HFF-Myc (cell line): ENCODE data around the gene MTA2.
"Not testable (repeated sequence)": the region's sequence is repeated elsewhere in the genome, so short reads cannot be mapped to it uniquely, and the experiment has no call there.

Source experiments
- DNase-seq: peaks from one replicate; pipeline ENCODE4 v3.0.0-alpha.2; 2011; ENCODE audit warnings: low read depth; ENCODE audit errors: extremely low read depth
- H3K4me3 ChIP-seq: replicated peaks from 2 replicates; pipeline ENCODE4 v1.5.1; 2011; ENCODE audit warnings: low read depth, mild to moderate bottlenecking, control low read depth, low read length
- TF ChIP-seq, protein P1 (sequence below): IDR thresholded peaks from 2 replicates; pipeline ENCODE4 v1.5.1; 2012; ENCODE audit warnings: mild to moderate bottlenecking, low read depth, low read length, control low read depth; ENCODE audit errors: missing control alignments

MTA2 gene

DNA sequence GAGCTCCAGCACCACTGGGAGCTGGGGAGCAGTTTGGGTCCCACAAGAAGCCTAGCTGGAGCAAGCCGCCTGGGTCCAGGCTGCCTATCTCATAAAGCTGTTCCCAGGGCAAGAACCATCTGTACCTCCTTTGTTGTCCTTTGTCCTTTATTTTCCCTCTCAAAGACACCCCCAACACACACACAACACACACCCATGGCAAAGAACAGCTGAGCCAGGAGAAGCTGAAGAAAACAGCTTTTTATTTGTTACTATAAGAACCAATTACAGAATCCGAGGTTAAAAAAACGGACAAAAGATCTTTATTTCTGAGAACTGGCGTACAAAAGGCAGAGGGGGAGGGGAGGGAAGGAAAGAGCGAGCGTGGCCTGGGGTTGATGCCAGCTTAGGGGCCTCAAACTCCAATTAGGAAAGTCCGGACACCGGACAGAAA lies 8.7 kb downstream of the MTA2 start:
- DNase-seq: no peak
- H3K4me3 ChIP-seq: no peak overlapping the region
- TF ChIP-seq, protein P1, sequence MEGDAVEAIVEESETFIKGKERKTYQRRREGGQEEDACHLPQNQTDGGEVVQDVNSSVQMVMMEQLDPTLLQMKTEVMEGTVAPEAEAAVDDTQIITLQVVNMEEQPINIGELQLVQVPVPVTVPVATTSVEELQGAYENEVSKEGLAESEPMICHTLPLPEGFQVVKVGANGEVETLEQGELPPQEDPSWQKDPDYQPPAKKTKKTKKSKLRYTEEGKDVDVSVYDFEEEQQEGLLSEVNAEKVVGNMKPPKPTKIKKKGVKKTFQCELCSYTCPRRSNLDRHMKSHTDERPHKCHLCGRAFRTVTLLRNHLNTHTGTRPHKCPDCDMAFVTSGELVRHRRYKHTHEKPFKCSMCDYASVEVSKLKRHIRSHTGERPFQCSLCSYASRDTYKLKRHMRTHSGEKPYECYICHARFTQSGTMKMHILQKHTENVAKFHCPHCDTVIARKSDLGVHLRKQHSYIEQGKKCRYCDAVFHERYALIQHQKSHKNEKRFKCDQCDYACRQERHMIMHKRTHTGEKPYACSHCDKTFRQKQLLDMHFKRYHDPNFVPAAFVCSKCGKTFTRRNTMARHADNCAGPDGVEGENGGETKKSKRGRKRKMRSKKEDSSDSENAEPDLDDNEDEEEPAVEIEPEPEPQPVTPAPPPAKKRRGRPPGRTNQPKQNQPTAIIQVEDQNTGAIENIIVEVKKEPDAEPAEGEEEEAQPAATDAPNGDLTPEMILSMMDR: no peak

DNA sequence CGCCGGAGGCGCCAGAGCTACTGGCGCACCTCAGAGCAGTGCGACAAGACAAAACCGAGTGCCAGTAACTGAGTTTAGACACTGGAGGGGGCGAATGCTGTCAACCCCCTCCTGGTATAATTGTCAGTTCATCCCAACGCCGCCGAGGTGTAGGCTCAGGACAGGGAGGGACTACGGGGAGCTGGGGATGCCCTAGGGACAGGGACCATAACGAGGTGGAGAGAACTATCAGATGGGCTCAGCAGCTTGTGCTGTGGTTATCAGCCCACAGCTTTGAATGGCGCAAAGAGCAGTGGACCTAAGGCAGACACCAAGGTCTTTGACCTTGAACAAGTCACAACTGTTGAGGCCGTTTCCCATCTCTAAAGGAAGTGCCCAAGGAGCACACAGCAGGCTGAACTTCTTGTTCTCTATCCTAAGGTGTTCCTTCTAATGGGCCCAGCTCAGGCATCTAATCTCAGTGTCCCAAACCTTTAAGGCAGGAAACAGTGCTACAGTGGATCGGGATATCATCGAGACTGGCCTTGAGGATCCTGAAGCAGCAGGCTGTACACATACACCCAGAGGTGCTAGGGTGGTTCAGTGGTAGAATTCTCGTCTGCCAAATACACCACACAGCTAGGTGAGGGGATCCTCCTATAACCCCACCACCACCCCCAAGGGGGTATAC lies 9.4 kb downstream of the MTA2 start:
- peak overlapping the region; percentile 94 for H3K4me3 ChIP-seq
- DNase-seq: no peak
- TF ChIP-seq, protein P1: no peak

DNA sequence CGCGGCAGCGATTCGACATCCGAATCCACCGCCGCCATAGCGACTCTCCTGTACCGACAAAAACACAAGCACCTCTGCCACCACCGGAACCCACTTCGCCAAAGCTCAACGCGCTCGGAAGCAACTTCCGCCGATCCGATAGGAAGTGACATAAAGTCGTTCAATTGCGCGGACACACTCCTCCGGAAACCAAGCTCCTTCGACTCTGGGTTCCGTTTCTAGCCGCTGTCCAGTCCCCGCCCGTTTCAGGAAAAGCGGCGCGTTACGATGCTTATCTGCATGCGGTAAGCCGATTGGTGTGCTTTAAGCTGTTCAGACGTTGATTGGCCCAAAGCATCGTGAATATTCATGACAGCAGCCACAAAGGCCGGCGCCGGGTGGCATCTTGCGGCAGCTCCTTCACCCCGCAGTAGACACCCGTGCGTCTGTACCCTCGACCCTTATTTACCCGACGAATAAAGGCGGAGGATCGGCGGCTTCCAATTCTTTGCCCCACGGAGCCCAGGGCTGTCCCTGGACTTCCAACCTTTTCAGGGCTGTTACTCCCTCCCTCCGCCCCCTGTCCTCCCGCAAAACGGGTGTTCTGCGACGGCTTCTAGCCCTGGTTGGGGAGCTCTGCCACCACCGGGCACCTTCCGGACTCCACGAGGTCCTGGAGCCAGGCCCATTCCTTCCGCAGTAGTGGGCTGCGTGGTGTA lies 10.1 kb downstream of the MTA2 start, which contains the start of gene TUT1:
TUT1 (minus strand) TSS at position 76 of the 698 bp plus-strand sequence; CDS start at position 38, 38 bp downstream.
- TF ChIP-seq, protein P1: no peak
- H3K4me3 ChIP-seq: peak within 1 kb of the TSS; percentile 94

DNA sequence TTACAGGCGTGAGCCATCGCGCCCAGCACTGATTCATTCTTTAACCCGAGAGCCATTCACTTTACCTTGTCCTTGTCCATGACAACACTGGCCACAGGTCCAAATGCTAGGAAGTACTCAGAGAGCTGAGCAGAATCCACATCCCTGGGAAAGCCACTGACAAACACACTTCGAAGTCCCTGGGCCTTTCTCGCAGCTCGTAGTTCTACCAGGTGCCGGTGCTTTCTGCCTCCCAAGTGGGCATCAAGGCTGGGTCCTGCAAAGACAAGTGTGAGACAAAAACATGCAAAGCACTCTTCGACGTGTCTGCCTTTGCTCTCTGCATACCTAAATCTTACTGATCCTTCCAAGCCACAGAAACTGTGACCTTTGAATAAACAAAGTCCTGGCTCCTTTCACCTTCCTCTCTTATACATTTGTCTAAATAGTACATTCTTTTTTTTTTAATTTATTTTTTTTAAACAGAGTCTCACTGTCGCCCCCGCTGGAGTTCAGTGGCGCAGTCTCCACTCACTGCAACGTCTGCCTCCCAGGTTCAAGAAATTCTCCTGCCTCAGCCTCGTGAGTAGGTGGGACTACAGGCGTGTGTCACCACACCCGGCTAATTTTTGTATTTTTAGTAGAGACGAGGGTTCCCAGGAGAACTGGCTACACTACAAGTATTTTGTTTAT lies 12.6 kb downstream of the MTA2 start:
- H3K4me3 ChIP-seq: no peak overlapping the region
- TF ChIP-seq, protein P1: peak; percentile 35
- no peak for DNase-seq

More for the DNA sequence above, 10.1 kb downstream of the MTA2 start, which contains the start of gene TUT1:
- peak; percentile 98 for DNase-seq

DNA sequence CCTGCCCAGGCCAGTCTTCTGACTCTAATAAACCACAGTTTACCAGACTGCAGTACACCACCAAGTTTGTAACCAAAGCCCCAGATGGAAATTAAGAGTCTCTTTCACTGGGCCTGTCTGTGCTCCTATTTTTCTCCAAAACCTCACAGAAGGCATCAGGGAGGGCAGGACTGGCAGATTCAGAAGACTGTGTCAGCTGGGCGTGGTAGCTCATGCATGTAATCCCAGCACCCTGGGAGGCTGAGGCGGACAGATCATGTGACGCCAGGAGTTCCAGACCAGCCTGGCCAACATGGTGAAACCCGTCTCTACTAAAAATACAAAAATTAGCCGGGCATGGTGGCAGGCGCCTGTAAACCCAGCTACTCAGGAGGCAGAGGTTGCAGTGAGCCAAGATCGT lies 16.3 kb downstream of the MTA2 start:
- H3K4me3 ChIP-seq, DNase-seq: not testable (repeated sequence)

DNA sequence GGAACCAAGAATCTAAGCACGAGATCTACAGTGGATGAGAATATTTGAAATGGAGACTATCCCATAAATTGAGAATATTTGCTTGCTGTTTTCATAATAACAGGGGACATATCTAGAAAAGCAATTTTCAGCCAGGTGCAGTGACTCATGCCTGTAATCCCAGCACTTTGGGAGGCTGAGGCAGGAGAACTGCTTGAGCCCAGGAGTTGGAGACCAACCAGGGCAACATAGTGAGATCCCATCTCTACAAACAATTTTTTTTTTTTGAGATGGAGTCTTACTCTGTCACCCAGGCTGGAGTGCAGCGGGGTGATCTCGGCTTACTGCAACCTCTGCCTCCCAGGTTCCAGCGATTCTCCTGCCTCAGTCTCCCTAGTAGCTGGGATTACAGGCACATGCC lies 19.9 kb downstream of the MTA2 start:
- not testable (repeated sequence) for DNase-seq, H3K4me3 ChIP-seq

DNA sequence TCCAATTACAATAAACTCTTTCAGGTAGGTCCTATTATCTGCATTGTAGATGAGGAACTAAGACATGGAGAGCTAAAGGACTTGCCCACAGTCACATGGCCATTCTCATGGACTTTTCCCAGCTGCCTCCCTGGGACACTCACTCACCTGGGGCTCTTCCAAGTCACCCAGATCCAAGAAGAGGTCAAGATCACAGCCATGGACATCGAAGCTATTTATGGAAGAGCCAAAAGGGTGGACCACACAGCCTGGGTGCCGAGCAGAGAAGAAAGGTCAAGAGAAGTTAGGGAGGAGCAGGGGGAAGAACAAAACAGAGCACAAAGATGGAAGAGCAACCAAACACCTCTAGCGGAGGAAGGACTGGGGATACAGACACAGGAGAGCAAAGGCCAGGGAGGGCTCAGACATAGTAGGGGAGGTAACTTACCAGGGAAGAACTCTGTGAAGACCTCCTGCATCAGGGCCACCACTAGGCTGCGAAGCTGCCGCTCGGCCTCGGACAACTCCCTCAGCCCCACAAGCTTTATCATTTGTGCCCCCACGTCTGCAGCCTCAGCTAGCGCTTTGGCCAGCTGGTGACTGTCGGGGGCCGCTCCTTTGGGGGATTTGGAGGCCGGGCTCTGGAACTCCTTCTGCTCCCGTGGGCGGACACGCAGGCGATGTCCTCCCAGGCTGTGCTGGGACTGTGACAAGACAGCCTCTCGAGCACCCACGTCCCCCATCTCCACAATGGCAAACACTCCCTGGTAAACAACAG lies 20.5 kb downstream of the MTA2 start:
- H3K4me3 ChIP-seq: no peak overlapping the region
- DNase-seq: no peak
- TF ChIP-seq, protein P1: no peak
